Psoas muscle (tissue), 8 donors: ENCODE measurements around the gene TMEM204. TPM values are rescaled to one million over a fixed set of nuclear protein-coding genes. Genes with fewer than 3 reads are reported as not detected.
A peak's percentile ranks its signal among the peaks of the same experiment; 100 is the strongest.

Source experiments
- ATAC-seq, 4 donors: fragments of 200-7000 bp; cut with Tn5 transposase; one replicate each; pipeline ENCODE4 v1.9.1; 2020; ENCODE audit warnings: moderate library complexity in 3 of 4, mild to moderate bottlenecking in 2 of 4
- DNase-seq, 2 donors: peaks; one replicate each; pipeline ENCODE4 v3.0.0-alpha.2; 2020
- H3K27ac ChIP-seq: fragments of 200-600 bp; one replicate; pipeline ENCODE4 v1.8.0; 2022
- H3K27me3 ChIP-seq, 3 donors: fragments of 200-600 bp in 1 of 3; one replicate each; pipeline versions ENCODE4 v1.6.1 to v1.8.0; 2013 to 2022; ENCODE audit warnings: low read length in 2 of 3, mild to moderate bottlenecking in 2 of 3, moderate library complexity in 1 of 3; ENCODE audit not compliant: insufficient read depth in 3 of 3
- H3K36me3 ChIP-seq, 2 donors: fragments of 200-600 bp in 1 of 2; one replicate each; pipeline versions ENCODE4 v1.6.1 to v1.8.0; 2013 to 2022; ENCODE audit warnings: low read depth in 1 of 2, mild to moderate bottlenecking in 1 of 2, moderate library complexity in 1 of 2; ENCODE audit not compliant: insufficient read depth in 1 of 2
- H3K4me1 ChIP-seq: fragments of 200-600 bp; one replicate; pipeline ENCODE4 v1.8.0; 2022
- H3K4me3 ChIP-seq: fragments of 200-600 bp; one replicate; pipeline ENCODE4 v1.8.0; 2022; ENCODE audit warnings: mild to moderate bottlenecking
- H3K9me3 ChIP-seq: fragments of 200-600 bp; one replicate; pipeline ENCODE4 v1.8.0; 2022
- CTCF ChIP-seq: fragments of 200-600 bp; IDR thresholded peaks from one replicate; pipeline ENCODE4 v1.8.0; 2022; ENCODE audit warnings: antibody characterized with exemption
- WGBS, 3 donors: extraction: QIAGEN DNeasy Blood & Tissue Kit; methylation state at CpG; one replicate each; pipeline versions ENCODE4 v1.1.6 to v1.1.7; 2013; 5-methylcytosine and 5-hydroxymethylcytosine counted together
- intact Hi-C, 2 donors: fragments of 100-400 bp; cut with DNase I; formaldehyde crosslinking; loops; one replicate each; pipeline versions ENCODE4 v1.11.0 to v1.14.2; 2022
- polyA plus RNA-seq, 3 donors: library from polyadenylated mRNA; stranded (reverse); fragments of 200-250 nt; gene quantifications; one replicate each; pipeline ENCODE4 v1.2.3, GENCODE V29; 2013
- total RNA-seq, 4 donors: library from RNA; stranded (reverse); fragmentation: NEBNext Ultra II Directional in 2 of 4; extraction: Animal tissue kit (Norgen Biotek cat#: 25700) in 2 of 4; gene quantifications; one replicate each; pipeline versions ENCODE4 v1.2.1 to v1.2.4, GENCODE V29; 2021 to 2023
- donor health status: healthy with polysubstance abuse.
- donor health status: DM: no; HTN: no; CAD: no; lungs with moderate emphysema.
- donor health status: Bipolar disorder and iron deficiency.
- donor health status: healthy.
- donor health status: DM: yes; HTN: yes; CAD: no.
- donor health status: DM: no; HTN: no; CAD: no.
- donor health status: DM: no; HTN: no; CAD: no.
- donor health status: DM: yes; HTN: yes; CAD: no.

The TMEM204 gene
- total and polyA plus RNA-seq, 7 donors, result 7.5 to 22.3 (median 11.8) TPM

- ATAC-seq (peak in 1 of 4 donors; percentile 42), DNase-seq (no peak)
- H3K4me1 ChIP-seq, result peaks cover 19% of the 10 kb centered on the region
- no peaks in the 10 kb centered on the region for H3K27me3 ChIP-seq
- peak overlapping the region; percentile 42 for H3K4me3 ChIP-seq
- intact Hi-C loops, result no loop called here
- no peak for TF ChIP-seq CTCF
- WGBS, 3 donors, result 53 to 68% (median 63%) methylated on average over 10 of the region's 10 CpGs
- no peaks in the 10 kb centered on the region for H3K9me3 ChIP-seq
- H3K27ac ChIP-seq, result peak overlapping the region; percentile 91
- peaks cover 0 to 21% of the 10 kb centered on the region in 2 donors for H3K36me3 ChIP-seq
These were observed 23.2 kb upstream of the TMEM204 start for GRCh38 chr16:1510272-1510671.

- TF ChIP-seq CTCF, result no peak
- no peak for ATAC-seq
- 91 to 93% (median 91%) methylated on average over 25 to 26 of the region's 26 CpGs for WGBS, 3 donors
- peaks cover 19% of the 10 kb centered on the region for H3K4me1 ChIP-seq
- peaks cover 0 to 16% of the 10 kb centered on the region in 2 donors for H3K36me3 ChIP-seq
- intact Hi-C loops, result no loop called here
- H3K27me3 ChIP-seq, result no peaks in the 10 kb centered on the region
- H3K4me3 ChIP-seq, result no peak overlapping the region
- DNase-seq, result no peak
- H3K9me3 ChIP-seq, result no peaks in the 10 kb centered on the region
- peak overlapping the region; percentile 91 for H3K27ac ChIP-seq
These were observed 22.5 kb upstream of the TMEM204 start for GRCh38 chr16:1510941-1511351.

GRCh38 chr16:1511662-1512569 is 21.6 kb upstream of the TMEM204 start:
- no peak for ATAC-seq
- H3K4me1 ChIP-seq, result peaks cover 19% of the 10 kb centered on the region
- no peaks in the 10 kb centered on the region for H3K9me3 ChIP-seq
- intact Hi-C loops, result no loop called here
- no peak overlapping the region for H3K27ac ChIP-seq
- TF ChIP-seq CTCF, result no peak
- no peaks in the 10 kb centered on the region for H3K27me3 ChIP-seq
- peaks cover 0 to 6% of the 10 kb centered on the region in 2 donors for H3K36me3 ChIP-seq
- no peak for DNase-seq
- no peak overlapping the region for H3K4me3 ChIP-seq
- 79 to 84% (median 80%) methylated on average over 25 to 30 of the region's 30 CpGs for WGBS, 3 donors

GRCh38 chr16:1512774-1513173 is 20.7 kb upstream of the TMEM204 start:
- ATAC-seq (no peak), DNase-seq (no peak)
- H3K36me3 ChIP-seq, result no peaks in the 10 kb centered on the region
- intact Hi-C loops, result no loop called here
- H3K9me3 ChIP-seq, result no peaks in the 10 kb centered on the region
- no peaks in the 10 kb centered on the region for H3K27me3 ChIP-seq
- peaks cover 19% of the 10 kb centered on the region for H3K4me1 ChIP-seq
- no peak overlapping the region for H3K27ac ChIP-seq
- H3K4me3 ChIP-seq, result no peak overlapping the region
- TF ChIP-seq CTCF, result no peak
- 74 to 83% (median 79%) methylated on average over 15 of the region's 15 CpGs for WGBS, 3 donors
